Stimulated activated CD4-positive, alpha-beta T cell treated with anti-CD3 and anti-CD28 coated beads, Interleukin-2, amount 100 ng/mL, for 48 hours (primary cell): ENCODE data around the gene RC3H1.
A peak's percentile ranks its signal among the peaks of the same experiment; 100 is the strongest.
"Not testable (repeated sequence)": the region's sequence is repeated elsewhere in the genome, so short reads cannot be mapped to it uniquely, and the experiment has no call there.

Experiments
- DNase-seq, 2 donors: peaks; one replicate each; pipeline ENCODE4 v3.0.0-alpha.2; 2020

Gene RC3H1

DNA sequence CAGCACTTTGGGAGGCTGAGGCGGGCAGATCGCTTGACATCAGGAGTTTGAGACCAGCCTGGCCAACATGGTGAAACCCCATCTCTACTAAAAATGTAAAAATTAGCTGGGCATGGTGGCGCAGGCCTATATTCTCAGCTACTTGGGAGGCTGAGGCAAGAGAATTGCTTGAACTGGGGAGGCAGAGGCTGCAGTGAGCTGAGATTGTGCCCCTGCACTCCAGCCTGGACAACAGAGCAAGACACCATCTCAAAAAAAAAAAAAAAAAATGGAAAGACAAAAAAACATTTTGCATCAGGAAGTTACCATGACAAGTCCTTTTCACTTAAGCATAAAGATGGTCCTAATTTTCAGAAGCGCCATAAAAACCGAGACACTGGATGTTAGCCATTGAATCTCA lies 91.6 kb downstream of the RC3H1 start:
- not testable (repeated sequence) for DNase-seq

DNA sequence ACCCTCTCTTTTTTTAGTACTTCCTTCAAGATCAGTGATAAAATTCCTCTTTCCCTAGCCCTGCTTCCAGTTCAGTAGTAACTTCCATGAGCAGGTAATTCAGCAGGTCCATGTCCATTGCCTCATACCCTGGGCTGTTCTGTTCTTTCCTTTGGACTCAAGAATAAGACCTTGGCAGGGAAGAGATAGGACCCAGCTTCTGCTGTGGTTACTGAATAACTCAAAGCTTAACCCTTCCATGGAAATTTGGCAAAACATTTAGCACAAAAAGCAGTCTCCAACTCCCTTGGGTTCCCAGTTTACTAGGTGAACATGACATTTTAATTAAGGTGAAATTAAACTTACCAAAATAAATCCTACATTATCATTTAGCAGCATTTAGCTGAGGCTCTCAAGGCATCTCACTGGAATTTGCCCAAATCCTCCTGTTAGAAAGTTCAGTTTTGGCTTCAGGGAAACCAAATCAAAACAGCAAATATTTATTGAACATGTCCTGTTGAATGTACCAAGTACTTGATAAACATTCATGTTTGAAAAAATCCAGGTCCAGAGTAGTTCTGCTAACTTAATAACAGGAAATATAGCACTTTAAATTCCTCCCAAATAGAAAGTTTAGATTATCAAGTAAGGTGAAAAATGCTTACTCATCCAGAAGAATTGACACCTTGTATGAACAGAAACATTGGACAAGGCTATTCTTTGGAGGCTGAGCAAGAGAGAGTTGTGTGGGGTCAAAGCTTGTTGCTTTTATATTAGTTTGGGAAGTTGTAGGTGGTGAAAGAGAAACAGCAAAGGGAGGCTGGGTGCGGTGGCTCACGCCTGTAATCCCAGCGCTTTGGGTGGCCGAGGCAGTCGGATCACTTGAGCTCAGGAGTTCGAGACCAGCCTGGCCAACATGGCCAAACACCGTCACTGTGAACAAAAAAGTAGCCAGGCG lies 96.6 kb downstream of the RC3H1 start:
- no peak for DNase-seq

DNA sequence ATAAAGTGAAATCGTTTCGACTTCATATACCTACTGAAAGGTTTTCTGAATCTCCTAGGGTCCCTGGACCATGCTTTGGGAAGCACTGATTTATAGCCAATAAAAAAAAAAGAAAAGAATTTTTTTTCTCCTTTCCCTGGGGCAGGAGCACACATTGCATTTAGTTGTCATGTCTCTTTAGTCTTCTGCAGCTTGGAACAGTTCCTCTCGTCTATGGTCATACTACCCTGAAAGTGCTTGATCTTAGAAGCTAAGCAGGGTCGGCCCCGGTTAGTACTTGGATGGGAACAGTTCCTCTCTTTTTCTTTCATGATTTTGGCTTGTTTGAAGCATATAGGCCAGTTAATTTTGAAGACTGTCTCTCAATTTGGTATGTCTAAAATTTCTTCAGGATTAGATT lies 101.3 kb downstream of the RC3H1 start:
- no peak for DNase-seq

DNA sequence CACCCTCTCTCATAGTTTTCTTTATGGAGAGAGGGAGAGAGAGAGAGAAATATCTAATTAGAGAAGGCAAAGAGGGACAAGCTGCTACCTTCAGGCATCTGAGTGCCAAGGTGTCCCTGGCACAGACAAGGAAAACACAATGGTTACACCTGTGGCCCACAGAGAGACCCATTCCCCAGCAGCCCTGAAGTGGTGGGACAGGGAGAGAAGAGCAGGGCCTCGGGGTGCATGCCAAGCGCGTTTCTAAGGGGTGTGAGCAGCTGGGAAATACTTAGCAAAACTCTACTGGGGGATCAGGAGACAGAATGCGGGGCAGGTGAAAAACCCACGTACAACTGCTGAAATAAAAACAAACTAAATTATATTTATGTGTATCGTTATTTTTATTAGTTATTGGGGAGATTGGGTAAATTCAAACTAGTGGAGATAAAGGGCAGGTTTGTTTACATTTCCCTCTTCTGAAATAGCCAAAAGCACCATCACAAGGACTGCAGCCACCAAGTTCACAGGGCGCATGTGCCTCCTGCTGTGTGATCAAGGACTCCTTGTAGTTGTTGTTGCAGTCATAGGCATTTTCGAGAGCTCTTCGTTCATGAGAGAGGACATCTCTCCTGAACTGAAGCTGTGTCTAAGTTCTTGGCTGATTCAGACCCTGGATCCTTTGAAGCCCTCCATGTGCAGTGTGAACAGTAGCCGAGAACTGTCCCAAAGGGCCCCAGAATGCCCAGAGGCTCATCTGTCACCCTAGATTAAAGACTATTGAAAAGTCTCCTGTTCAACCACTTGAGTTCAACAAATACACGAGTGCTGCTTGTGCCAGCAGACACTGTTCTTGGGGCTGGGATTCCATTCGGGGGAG lies 104.3 kb downstream of the RC3H1 start:
- DNase-seq, result no peak

DNA sequence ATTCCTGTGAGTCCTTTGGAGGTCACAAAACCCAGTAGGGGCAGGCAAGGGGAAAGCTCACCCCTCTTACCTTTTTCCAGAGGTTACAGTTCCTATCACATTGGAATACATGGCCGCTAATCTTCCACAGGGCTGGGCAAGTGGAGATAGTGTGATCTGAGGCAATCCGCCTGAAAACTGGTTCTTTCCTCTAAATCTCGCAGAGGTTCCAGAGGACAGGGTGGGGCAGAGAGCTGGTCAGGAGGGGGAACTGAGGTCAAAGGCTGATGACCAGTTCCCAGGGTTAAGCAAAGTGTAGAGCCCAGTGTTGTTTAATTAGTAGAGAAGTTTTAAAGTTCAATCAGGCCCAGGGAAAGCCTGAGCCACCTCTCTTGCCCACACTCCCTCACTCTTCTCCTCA lies 105.0 kb downstream of the RC3H1 start, which contains the start of gene SERPINC1:
Gene SERPINC1 (minus strand): TSS at position 179 of the 400 bp plus-strand sequence. CDS start 68 bp downstream, at position 111.
- no peak for DNase-seq

DNA sequence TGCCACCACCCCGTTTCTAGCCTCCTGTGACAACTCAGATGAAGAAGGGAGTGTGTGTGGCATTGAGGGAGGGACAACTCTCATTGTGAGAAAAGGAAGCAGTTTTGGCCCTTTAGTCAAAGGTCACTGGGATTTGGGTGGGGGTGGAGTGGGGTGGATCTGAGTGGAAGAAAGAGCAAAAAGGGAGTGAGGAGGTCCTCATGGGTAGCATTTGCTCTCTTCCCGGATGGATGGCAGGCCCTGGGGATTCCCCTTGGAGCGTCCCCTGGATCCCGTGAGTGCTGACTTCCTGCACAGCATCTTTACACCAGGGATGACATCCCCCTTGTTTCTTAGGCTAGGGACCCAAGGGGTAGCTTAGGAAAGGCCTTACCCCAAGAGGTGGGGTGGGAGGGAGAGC lies 105.5 kb downstream of the RC3H1 start:
- DNase-seq, result no peak

DNA sequence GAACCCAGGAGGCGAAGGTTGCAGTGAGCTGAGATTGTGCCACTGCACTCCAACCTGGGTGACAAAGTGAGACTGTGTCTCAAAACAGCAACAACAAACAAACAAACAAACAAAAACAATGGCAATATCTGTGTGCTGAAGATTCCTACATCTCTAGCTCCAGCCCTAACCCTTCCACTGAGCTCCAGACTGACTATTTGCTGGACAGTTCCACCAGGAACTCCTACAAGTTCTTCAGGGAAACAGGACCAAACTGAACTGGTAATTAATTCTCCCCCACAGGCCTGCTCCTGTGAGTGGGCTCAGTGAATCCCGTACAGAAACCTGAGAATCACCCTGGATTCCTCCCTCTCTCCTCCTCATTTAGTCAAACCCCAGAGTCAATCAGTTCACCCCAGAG lies 106.6 kb downstream of the RC3H1 start:
- DNase-seq, result no peak

DNA sequence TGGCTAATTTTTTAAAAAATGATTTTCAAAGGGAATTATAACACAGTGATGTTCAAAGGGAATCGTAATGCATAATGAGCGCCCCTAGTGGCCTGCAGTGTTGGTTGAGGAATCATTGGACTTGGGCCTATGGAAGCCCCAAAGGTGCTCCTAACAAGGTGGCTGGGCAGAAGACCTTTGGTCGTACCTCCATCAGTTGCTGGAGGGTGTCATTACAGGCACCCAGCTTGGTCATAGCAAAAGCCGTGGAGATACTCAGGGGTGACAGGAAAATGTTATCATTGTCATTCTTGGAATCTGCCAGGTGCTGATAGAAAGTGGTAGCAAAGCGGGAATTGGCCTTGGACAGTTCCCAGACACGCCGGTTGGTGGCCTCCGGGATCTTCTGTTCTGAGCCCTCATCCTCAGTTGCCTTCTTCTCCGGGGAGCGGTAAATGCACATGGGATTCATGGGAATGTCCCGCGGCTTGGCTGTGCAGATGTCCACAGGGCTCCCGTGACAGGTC lies 107.7 kb downstream of the RC3H1 start:
- peak; percentile 7 to 26 for DNase-seq

DNA sequence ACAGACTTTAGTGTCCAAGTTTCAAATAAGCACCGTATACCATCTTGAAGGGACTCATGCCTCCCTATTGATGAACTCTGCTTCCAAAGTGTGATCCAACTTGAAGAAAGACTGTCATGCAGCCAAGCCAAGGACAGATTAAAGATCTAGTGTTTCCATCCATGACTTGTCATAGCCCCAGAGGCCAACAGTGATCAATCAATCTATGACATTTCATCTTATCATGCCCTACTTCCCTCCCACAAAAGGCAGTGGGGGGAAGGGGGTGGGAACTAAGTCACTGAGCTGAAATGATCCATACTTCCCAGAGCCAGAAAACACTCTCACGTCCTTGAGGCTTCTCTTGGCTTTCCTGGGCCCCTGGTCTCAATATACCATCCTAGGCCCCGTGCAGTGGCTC lies 109.0 kb downstream of the RC3H1 start:
- DNase-seq, result no peak

DNA sequence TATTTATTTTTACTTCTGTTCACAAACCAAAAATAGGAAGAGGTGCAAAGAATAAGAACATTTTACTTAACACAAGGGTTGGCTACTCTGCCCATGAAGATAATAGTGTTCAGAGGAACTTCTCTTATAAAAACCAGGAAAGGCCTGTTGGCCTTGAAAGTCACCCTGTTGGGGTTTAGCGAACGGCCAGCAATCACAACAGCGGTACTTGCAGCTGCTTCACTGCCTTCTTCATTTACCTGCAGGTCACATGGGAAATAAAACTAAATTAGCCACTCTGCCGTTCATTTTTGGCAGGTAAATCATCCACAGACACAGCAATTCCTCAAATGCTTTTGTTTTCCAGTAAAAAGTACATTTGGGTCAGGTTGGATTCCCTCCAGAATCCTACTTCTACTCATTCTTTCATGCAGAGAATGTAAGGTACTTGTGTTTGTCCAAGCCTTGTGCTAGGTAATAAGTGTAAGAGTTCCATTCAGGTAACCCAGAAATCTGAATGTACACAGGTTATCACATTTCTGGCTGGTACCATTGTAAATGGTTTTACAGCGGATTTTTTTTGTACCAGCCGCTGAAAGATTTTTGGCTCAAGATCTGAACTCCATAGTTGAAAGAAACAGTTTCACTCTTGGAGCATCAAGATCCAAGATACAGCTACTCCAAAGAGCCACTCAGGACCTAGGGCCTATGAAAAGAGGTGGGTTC lies 118.2 kb downstream of the RC3H1 start:
- DNase-seq, result no peak

DNA sequence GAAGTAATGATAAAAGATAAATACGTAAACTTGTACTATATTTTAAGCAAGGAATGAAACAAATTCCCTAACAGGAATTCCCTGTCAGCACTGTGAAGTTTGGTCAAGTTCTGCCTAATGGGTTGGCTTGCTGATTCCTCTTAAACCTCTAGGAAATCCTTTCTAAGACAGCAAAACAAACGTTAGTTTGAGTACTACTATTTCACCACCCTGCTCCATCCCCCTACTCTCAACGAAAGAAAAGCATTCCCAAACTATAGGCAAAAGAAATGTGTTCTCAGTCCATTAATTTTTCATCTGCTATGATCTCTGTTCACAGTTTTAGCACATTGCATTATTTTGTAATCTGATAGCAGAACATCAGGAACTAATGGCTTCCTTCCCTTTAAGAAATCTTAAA lies 121.2 kb downstream of the RC3H1 start:
- DNase-seq, result no peak

DNA sequence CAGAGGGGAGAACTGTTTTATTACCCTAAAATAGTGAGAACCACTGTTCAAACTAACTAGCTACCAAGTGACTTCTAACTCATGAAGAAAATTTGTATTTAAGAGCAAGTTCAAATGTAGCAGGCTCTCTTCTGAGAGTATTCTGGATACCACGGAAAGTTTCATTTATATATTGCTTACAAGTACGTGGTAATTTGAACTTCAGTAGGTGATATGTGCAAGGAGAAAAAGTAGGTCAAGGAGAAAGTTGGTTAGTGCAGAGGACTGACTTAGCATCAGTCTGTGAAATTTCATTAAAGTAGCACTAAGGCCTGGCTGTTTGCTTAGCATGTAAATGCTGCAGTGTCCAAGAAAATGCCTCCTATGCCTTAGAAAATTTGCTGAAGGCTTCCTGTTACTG lies 121.7 kb downstream of the RC3H1 start:
- no peak for DNase-seq

DNA sequence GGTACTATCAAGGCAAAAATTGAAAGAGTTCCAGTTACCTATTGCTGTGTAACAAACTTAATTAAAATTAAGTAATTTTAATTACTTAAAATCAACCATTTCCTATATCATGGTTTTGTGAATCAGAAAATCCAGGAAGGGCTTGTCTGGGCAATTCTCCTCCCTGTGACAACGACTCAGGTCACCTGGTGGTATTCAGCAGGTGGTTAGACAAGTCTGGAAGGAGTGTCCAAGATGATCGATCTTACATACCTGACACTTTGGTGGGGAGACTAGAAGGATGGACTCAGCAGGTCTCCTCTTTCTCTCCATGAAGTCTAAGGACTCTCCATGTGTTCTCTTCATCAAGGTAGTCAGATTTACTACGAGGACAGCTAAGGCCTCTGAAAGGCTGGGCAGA lies 128.0 kb downstream of the RC3H1 start:
- DNase-seq, result no peak

DNA sequence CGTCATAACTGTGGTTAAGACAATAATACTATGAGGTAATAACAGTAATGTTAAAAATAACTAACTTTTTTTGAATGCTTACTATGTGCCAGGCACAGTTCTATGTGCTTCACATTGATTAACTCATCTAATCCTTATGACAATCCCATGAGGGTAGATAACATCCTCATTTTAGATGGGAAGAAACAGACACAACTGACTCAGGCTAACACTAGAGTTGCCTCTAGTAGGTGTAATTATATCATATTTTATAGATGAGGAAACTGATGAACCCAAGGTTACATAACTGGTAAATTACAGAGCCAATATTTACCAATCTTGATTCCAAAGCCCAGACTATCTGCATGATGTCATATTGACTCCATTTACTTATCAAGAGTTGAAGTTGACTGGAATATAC lies 128.5 kb downstream of the RC3H1 start:
- DNase-seq, result no peak

DNA sequence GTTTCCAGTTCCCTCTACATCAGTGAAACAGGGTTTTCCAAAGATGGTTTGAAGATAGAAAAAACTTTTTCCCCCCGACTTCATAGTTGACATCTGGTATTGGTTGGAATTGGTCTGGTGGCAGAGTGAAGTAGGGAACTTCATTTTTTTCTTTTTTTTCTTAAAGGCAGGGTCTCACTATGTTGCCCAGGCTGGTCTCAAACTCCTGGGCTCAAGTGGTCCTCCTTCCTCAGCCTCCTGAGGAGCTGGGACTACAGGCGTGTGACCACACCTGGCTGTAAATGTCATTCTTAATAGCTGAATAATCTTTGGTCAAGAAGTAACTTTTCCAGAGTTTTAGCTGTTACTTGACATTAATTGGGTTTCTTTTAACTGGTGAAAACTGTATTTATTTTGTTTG lies 132.3 kb downstream of the RC3H1 start:
- no peak for DNase-seq

DNA sequence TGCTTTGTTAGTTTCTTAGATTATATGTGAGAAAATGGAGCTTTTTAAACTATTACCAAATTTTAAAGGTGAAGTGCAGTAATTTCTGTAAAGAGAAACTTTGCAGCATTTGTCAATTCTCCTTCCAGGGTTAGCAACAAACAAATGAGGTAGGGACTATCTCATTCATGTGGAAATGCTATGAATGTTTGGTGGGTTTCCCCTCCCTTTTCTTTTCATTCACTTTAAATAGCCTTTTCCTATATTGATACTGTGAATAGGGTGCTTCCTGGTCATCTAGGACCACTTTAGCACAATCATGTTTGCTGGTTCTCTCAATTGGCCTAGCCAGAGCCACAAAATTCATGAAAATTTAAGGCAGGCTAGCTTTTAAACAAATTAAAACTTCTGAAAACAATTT lies 133.4 kb downstream of the RC3H1 start:
- DNase-seq, result no peak

DNA sequence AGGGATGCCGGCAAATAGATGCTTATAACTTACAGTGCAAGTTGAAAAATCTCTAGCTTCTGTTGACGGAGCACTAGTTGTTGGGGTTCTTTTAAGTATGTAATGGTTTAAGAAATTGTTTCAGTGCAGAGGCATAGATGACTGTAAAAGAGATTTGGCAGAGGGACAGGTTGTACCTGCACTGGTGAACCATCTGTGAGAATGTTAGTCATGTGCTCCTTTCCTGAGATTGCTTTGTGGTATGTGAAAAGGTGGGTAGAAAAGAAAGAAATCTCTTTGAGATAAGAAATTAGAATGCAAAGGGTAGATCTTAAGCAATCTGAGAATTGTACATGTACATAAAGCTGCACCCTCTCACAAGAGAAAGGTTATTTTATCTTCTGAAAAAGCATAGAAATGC lies 134.5 kb downstream of the RC3H1 start:
- no peak for DNase-seq

DNA sequence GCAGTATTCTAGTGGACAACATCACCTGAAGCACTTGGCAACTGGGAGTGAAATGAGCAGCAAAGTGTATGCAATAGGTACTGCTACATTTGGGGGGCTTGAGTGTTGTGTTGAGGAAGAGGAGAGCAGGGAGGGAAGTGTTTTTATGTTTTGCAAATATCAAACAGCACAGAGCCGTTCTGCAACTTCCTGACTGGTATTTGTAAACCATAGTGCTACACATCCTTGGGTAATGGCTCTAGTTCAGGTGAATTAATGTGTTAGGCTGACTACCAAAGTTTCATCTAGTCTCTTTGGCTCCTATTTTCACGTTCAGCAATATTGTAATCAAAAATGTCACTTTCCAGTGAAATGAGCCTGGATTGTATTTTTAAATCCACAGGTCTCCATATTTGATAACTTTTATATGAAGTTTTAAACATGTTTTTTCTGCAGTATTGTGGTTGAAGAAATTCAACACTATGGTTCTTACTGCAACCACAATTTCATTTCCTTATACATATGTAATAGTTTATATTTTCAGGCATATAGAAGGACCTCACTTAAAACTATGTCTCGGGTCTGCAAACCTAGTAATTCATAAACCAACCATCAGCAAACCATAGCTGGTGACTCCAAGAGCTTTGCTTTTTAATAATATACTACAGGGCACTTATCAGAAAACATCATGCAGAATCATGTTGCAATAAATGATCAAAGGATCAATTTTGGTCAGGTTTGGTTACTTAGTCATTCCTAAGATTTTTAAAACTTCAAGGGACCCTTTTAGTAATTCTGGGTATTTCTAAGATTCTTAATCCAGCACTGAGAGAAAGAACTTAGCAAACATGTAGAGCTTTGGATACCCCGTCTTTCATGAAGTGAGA lies 135.2 kb downstream of the RC3H1 start:
- DNase-seq, result no peak

DNA sequence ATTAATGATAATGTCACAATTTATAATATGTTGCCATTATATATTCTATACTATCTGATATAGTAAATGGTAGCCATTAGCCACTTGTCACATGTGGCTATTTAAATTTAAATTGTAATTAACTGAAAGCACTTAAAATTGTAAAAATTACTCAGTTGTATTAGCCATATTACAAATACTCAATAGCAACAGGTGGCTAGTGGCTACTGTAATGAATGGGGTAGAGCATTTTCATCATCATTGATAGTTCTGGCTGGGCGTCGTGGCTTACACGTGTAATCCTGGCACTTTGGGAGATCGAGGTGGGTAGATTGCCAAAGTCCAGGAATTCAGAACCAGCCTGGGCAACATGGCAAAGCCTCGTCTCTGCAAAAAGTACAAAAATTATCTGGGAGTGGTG lies 137.5 kb downstream of the RC3H1 start:
- no peak for DNase-seq
